NT2/D1 (cell line): ENCODE data around the gene XKR7.
"Not testable (repeated sequence)": the region's sequence is repeated elsewhere in the genome, so short reads cannot be mapped to it uniquely, and the experiment has no call there.

Experiments
- SUZ12 ChIP-seq: IDR thresholded peaks from 2 replicates; pipeline ENCODE4 v1.6.1; 2011; ENCODE audit not compliant: insufficient read length, insufficient read depth; ENCODE audit errors: extremely low read depth
- YY1 ChIP-seq: IDR thresholded peaks from 2 replicates; pipeline ENCODE4 v1.6.1; 2011; ENCODE audit not compliant: insufficient read length, insufficient read depth
- ZNF274 ChIP-seq: IDR thresholded peaks from 2 replicates; pipeline ENCODE4 v1.6.1; 2011; ENCODE audit warnings: mild to moderate bottlenecking, low read depth, low read length

DNA sequence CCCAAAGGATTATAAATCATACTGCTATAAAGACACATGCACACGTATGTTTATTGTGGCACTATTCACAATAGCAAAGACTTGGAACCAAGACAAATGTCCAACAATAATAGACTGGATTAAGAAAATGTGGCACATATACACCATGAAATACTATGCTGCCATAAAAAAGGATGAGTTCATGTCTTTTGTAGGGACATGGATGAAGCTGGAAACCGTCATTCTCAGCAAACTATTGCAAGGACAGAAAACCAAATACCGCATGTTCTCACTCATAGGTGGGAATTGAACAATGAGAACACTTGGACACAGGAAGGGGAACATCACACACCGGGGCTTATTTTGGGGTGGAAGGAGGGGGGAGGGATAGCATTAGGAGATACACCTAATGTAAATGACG, 46.5 kb upstream of the XKR7 start:
- not testable (repeated sequence) for TF ChIP-seq ZNF274, SUZ12, YY1
